ENCODE results near the gene TFEB.

- TF ChIP-seq CTCF (conservative IDR thresholded peaks at IDR 0.05 in 1 of 2, IDR thresholded peaks at IDR 0.05 in 1 of 2; ENCODE audit: low read depth in 1 of 2, low read length in 2 of 2) (no peak), EZH2 (IDR thresholded peaks at IDR 0.05; ENCODE audit: low read length, missing control alignments) (no peak)
Measured at GRCh38 chr6:41696788-41697187, 38.6 kb downstream of the TFEB start.
